Keratinocyte (primary cell): ENCODE results near the gene DDAH1. TPM values are rescaled to one million over a fixed set of nuclear protein-coding genes. Genes with fewer than 3 reads are reported as not detected.
"Not testable (repeated sequence)": the region's sequence is repeated elsewhere in the genome, so short reads cannot be mapped to it uniquely, and the experiment has no call there.

ENCODE experiments used
- DNase-seq: peaks from one replicate; pipeline ENCODE4 v3.0.0-alpha.2; 2011; ENCODE audit warnings: low read depth, missing footprints, low spot score
- FAIRE-seq: peaks from 2 replicates; lab custom pipeline; 2011; peaks lifted over from hg19 to GRCh38; lab: Jason Lieb, UNC
- H2AFZ ChIP-seq: 2 replicates; pipeline ENCODE4 v1.6.0; 2012; ENCODE audit warnings: low read length, control low read depth, inconsistent platforms; ENCODE audit not compliant: control insufficient read depth
- H3K27ac ChIP-seq: 2 replicates; pipeline ENCODE4 v1.5.1; 2011; ENCODE audit warnings: low read length; ENCODE audit not compliant: control insufficient read depth, insufficient read depth
- H3K27me3 ChIP-seq: 3 replicates; pipeline ENCODE4 v1.6.0; 2011; ENCODE audit warnings: low read length; ENCODE audit not compliant: control insufficient read depth, insufficient read depth; ENCODE audit errors: extremely low read depth
- H3K36me3 ChIP-seq, 2 experiments: 2 replicates in 1 of 2; 3 replicates in 1 of 2; pipeline ENCODE4 v1.5.1; 2011; ENCODE audit warnings: low read length in 2 of 2, mild to moderate bottlenecking in 1 of 2; ENCODE audit not compliant: control insufficient read depth in 2 of 2, insufficient read depth in 2 of 2; ENCODE audit errors: extremely low read depth in 1 of 2
- H3K4me1 ChIP-seq: 3 replicates; pipeline ENCODE4 v1.5.1; 2011; ENCODE audit warnings: low read length; ENCODE audit not compliant: control insufficient read depth, insufficient read depth; ENCODE audit errors: extremely low read depth
- H3K4me2 ChIP-seq: 3 replicates; pipeline ENCODE4 v1.6.0; 2011; ENCODE audit warnings: low read depth, low read length; ENCODE audit not compliant: control insufficient read depth, insufficient read depth; ENCODE audit errors: extremely low read depth
- H3K4me3 ChIP-seq, 3 experiments: fragments of 200-600 bp in 1 of 3; sonication (generic) in 1 of 3; 2 replicates in 2 of 3; 3 replicates in 1 of 3; pipeline ENCODE4 v1.5.1; 2011 to 2016; ENCODE audit warnings: low read length in 3 of 3, mild to moderate bottlenecking in 3 of 3, control low read depth in 2 of 3, inconsistent platforms in 1 of 3, low read depth in 1 of 3, mixed read lengths in 1 of 3, mixed run types in 1 of 3, moderate library complexity in 1 of 3; ENCODE audit not compliant: control insufficient read depth in 2 of 3, insufficient read depth in 2 of 3; ENCODE audit errors: extremely low read depth in 1 of 3
- H3K79me2 ChIP-seq: 2 replicates; pipeline ENCODE4 v1.6.0; 2012; ENCODE audit warnings: low read length; ENCODE audit not compliant: control insufficient read depth, insufficient read depth
- H3K9ac ChIP-seq: 3 replicates; pipeline ENCODE4 v1.6.0; 2011; ENCODE audit warnings: low read length; ENCODE audit not compliant: control insufficient read depth, insufficient read depth; ENCODE audit errors: extremely low read depth
- H3K9me1 ChIP-seq: 3 replicates; pipeline ENCODE4 v1.6.0; 2011; ENCODE audit warnings: low read length; ENCODE audit not compliant: control insufficient read depth, insufficient read depth; ENCODE audit errors: extremely low read depth
- H3K9me3 ChIP-seq: 2 replicates; pipeline ENCODE4 v1.5.1; 2012; ENCODE audit warnings: low read depth, low read length; ENCODE audit not compliant: control insufficient read depth
- H4K20me1 ChIP-seq: 3 replicates; pipeline ENCODE4 v1.6.0; 2011; ENCODE audit warnings: low read length; ENCODE audit not compliant: control insufficient read depth, insufficient read depth; ENCODE audit errors: extremely low read depth
- CTCF ChIP-seq, 3 experiments: IDR thresholded peaks in 1 of 3; conservative IDR thresholded peaks in 1 of 3; optimal IDR thresholded peaks in 1 of 3; 2 replicates in 2 of 3; 3 replicates in 1 of 3; pipeline versions ENCODE3 to v1.5.1; 2011; ENCODE audit warnings: low read length in 3 of 3, mild to moderate bottlenecking in 3 of 3, moderate library complexity in 2 of 3, control low read depth in 1 of 3, inconsistent platforms in 1 of 3; ENCODE audit not compliant: insufficient read depth in 2 of 3; ENCODE audit errors: extremely low read depth in 1 of 3
- EZH2 ChIP-seq: IDR thresholded peaks from one replicate; pipeline ENCODE4 v1.6.1; 2012; ENCODE audit warnings: inconsistent platforms, mild to moderate bottlenecking, low read length, moderate library complexity
- dilution Hi-C: fragments of 300-500 bp; cut with MboI; formaldehyde crosslinking; loops from one replicate; pipeline ENCODE4 v1.7.0; 2020; ENCODE audit warnings: low sequenced_read_pairs; ENCODE audit not compliant: extremely low pct_ligation_motif_present
- polyA minus RNA-seq, 3 experiments: library from RNA; depleted of rRNA, polyadenylated mRNA; stranded (reverse); fragments of >200 nt; gene quantifications; 1 replicate in 1 of 3; 2 replicates in 1 of 3; 3 replicates in 1 of 3; pipeline ENCODE4 v1.2.3, GENCODE V29; 2011
- polyA plus RNA-seq, 5 experiments: library from polyadenylated mRNA; depleted of rRNA in 3 of 5; stranded (reverse) in 3 of 5; stranded (forward) in 1 of 5; unstranded in 1 of 5; fragments of >200 nt; gene quantifications; 1 replicate in 1 of 5; 2 replicates in 3 of 5; 3 replicates in 1 of 5; pipeline versions ENCODE4 v1.2.1 to v1.2.3, GENCODE V29; 2011 to 2012; ENCODE audit warnings: missing spikeins in 2 of 5, low read depth in 1 of 5, low replicate concordance in 1 of 5

The DDAH1 gene
- polyA plus RNA-seq (2.3 to 7.5 TPM (median 5.8 TPM) in 3 replicates), polyA minus RNA-seq (2.2 to 10.8 TPM (median 5.4 TPM) in 3 replicates)
- 0.96 TPM for polyA plus RNA-seq (2011; ENCODE audit: low read depth)
- polyA plus RNA-seq (2011; cell fraction: cytosol; rRNA removed), result 3.8 and 7.6 TPM in 2 replicates
- 2.5 and 2.9 TPM in 2 replicates for polyA plus RNA-seq (2011; cell fraction: nucleus; rRNA removed)
- 0.87 and 5.3 TPM in 2 replicates for polyA plus RNA-seq (2012; ENCODE audit: low replicate concordance)
- 3.8 TPM for polyA minus RNA-seq (2011; cell fraction: cytosol; rRNA and poly(A)+ RNA removed)
- polyA minus RNA-seq (2011; cell fraction: nucleus; rRNA and poly(A)+ RNA removed), result 1.3 and 3.1 TPM in 2 replicates

DNA sequence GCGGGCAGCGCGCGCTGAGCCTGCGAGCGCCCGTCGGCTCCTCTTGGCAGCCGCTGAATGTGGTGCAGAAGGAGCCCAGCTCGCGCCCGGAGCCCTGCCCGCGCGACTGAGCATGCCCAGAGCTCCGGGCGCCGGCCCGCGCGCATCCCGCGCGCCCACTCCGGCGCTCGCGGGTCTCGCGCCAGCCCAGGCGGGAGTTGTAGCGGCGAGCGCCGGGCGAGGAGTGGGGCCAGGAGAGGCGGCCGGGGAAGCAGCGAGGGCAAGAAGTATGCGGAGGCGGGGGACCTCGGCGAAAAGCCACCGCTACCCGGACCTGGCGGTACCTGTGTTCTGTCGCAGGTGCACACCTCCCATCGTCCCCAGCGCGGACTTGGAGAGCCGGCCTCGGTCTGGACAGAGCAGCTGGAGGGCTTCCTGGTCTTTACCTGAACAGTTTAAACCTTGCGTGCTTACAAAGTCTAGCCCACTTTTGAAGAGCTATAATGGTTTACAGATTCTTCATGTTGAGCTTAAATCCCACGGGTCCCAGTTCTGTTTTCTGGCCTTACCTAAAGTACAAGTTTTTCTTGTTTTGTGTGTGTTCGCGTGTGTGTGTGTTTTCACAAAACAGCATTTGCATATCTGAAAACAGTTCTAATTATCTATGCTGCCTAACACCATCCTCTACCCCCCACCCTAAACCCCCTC, at the start of gene DDAH1:
Gene DDAH1 (minus strand): TSS at position 61 of the 687 bp plus-strand sequence. CDS start 114 bp downstream, outside the sequence.
- no peaks in the 10 kb centered on the region for H3K79me2 ChIP-seq
- H4K20me1 ChIP-seq, result no peaks in the 10 kb centered on the region
- no peaks in the 10 kb centered on the region for H3K9me3 ChIP-seq
- H2AFZ ChIP-seq, result peak within 1 kb of the TSS; percentile 97
- no peaks in the 10 kb centered on the region for H3K36me3 ChIP-seq
- peak within 1 kb of the TSS; percentile 56 for H3K9ac ChIP-seq
- no peak within 1 kb of the TSS for H3K27ac ChIP-seq
- peak within 1 kb of the TSS; percentile 70 for H3K4me2 ChIP-seq
- dilution Hi-C loops, result no loop called here
- no peaks in the 10 kb centered on the region for H3K27me3 ChIP-seq
- peaks cover 11% of the 10 kb centered on the region for H3K4me1 ChIP-seq
- no peak for DNase-seq
- no peak for TF ChIP-seq CTCF (optimal IDR thresholded peaks at IDR 0.05 in 1 of 3, IDR thresholded peaks at IDR 0.05 in 1 of 3, conservative IDR thresholded peaks at IDR 0.05 in 1 of 3; ENCODE audit: extremely low read depth in 1 of 3, insufficient read depth in 2 of 3, low read length in 3 of 3)
- no peak for TF ChIP-seq EZH2
- FAIRE-seq, result no peak
- peak within 1 kb of the TSS; percentile 54 to 75 (median 72) for H3K4me3 ChIP-seq
- H3K9me1 ChIP-seq, result no peaks in the 10 kb centered on the region

DNA sequence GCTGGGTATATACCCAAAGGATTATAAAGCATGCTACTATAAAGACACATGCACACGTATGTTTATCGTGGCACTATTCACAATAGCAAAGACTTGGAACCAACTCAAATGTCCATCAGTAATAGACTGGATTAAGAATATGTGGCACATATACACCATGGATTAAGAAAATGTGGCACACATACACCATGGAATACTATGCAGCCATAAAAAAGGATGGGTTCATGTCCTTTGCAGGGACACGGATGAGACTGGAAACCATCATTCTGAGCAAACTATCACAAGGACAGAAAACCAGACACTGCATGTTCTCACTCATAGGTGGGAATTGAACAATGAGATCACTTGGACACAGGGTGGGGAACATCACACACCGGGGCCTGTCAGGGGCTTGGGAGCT, 49.0 kb upstream of the DDAH1 start:
- H3K4me1 ChIP-seq, H3K9me1 ChIP-seq, H3K36me3 ChIP-seq, H3K4me3 ChIP-seq, dilution Hi-C loops, FAIRE-seq, H3K27me3 ChIP-seq, H3K9ac ChIP-seq, H4K20me1 ChIP-seq, DNase-seq, H3K4me2 ChIP-seq, H2AFZ ChIP-seq, H3K9me3 ChIP-seq, H3K79me2 ChIP-seq, H3K27ac ChIP-seq: not testable (repeated sequence)
